Occipital lobe (tissue), 2 donors: ENCODE data around the gene DNAJC22. TPM values are rescaled to one million over a fixed set of nuclear protein-coding genes. Genes with fewer than 3 reads are reported as not detected.

Source experiments
- DNase-seq: peaks from one replicate; lab custom pipeline; 2025; lab: John Stamatoyannopoulos, UW
- total RNA-seq: library from RNA; depleted of rRNA; stranded (reverse); fragments of >200 nt; gene quantifications from one replicate; pipeline ENCODE4 v1.2.3, GENCODE V29; 2014

The DNAJC22 gene
- total RNA-seq, 1 donor from 2014 or later, result 0.78 TPM

DNA sequence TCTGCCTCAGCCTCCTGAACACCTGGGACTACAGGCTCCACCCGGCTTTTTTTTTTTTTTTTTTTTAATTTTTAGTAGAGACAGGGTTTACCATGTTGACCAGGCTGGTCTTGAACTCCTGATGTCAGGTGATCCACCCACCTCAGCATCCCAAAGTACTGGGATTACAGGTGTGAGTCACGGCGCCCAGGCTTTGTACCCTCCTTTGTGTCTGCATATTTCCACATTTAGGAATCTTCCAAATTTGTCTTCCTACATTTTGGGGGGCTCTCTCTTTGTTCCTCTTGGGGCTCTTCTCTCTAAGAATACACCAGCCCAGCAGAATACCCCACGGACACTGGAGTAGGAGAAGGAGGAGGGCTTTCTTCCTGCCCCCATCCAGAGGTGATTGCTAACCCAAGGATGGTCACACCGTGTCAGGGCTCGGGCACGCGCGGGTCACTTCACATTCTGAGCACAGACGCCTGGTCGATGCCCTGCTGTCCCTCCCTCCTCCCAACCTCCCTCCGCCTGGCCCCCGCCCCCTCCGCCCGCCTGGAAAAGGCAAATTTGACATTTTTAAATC, 2.1 kb upstream of the DNAJC22 start:
- DNase-seq, result no peak

DNA sequence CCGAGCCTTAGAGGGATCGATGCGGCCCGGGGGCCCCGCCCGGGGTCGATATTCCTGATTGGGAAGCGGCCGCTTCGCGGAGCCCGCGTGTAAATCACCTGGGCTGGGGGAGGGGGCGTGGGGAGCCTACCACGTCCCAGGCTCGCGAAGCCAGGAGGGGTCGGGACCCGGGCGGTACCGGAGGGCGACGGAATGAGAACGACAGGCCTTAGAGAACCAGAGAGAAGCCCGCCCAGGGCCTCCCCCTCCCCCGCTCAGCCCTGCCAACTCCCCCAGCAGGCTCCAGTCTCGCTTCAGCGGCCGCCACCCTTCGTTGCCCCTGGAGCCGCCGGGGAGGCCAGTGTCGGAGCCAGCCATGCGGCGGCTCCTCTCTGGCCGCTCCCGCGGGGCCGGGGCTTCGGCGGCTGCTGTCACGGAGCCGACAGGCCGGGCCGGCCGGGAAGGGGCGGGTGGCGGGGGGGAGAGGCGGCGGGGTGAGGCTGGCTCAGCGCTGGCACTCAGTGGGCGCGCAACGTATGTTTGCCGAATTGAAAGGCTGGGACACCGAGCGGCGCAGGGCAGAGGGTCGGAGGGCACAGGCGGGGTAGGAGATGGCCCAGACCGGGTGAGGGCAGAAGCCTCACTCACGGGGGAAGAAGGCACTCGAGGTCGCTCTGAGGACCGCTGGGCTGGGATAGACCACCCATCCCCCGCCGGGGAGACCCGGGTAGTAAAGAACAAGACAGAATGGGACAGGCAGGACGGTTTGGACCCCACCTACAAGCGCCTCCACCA, 1.4 kb upstream of the DNAJC22 start:
- DNase-seq, result no peak

DNA sequence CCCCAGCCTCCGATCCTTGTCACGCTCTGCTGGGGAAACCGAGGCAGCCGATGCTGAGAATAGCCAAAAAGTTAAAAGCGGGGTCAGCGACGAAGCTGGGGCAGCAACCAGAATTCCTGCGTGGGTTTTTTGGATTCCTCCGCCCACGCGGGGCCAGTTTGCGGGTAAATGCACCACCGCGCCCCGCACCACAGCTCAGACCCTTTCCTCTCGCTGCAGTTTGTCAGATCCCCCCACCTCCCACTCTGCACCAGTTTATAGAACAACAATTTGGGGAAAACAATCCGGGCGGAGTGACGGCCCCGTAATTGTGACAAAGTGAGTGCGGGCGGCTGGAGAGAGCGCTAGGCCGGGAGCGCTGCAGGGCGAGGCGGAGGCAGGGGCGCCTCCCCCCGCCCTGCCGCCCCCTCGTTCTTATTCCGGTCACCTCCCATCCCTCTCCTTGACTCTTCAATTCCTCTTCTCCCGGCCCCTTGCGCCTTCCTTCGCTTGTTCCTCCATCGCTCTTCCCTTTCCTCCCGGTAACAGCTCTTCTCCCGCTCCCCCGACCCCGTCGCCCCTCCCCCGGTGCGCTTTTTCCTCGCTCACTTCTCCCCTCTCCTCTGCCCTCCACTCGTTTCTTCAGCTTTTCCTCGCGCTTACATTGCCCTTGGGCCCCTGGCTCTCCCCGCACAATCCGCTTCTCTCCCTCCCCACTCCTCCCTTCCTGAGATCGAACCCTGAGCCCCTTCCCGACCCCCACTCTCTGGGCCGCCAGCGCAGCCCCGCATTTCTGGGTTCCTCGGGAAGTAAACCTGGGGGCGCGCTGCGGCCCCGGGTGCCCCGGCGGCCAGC, 646 bp upstream of the DNAJC22 start:
- DNase-seq, result no peak

DNA sequence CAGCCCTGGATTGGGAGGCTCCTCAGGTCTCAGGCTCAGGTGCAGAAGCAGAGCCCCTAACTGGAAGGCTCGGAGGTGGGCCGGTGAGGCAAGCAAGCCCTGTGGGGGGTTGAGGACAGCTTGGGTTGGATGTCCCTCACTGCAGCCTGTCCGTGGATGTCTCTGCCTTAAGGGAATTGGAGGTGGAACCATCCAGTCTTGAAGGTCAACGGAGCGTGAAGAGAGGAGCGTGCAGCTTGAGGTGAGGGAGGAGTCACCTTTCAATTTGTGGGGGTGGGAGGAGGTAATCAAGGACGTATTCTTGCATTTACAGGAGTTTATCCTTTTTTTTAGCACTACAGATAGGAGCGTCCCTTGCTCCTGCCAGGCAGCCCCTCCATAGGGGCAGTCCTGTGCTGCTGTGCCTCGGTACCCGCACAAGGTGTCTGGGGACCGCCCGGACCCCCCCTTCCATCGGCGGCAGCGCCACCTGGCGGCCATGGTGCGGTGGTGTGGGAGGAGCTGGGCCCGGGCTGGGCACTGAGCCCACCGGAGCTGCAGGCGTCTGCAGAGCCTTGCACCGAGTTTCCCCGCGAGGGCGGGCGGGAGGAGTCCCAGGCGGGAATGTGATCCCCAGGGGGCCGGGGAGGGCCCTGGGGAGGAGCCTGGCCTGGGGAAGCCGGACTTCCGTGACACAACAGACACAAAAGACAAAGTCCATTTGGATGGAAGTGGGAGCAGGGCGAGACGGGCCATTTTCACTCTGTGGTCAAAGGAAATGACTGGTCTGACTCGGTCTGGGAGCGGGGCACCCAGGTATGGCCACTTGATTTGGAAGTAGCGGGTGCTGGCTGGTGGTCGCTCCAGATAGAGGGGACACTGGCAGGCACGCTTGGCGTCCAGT, 864 bp downstream of the DNAJC22 start:
- DNase-seq, result peak; percentile 77

DNA sequence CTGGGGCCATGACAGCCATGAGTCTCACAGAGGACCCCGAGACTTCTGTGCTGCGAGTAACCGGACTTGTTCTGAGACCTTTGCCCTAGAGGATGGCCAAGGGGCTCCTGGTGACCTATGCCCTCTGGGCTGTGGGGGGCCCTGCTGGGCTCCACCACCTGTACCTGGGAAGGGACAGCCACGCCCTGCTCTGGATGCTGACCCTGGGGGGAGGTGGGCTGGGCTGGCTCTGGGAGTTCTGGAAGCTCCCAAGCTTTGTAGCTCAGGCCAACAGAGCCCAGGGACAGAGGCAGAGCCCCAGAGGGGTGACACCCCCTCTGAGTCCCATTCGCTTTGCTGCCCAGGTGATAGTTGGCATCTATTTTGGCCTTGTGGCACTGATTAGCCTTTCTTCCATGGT, 2.1 kb downstream of the DNAJC22 start:
- no peak for DNase-seq

DNA sequence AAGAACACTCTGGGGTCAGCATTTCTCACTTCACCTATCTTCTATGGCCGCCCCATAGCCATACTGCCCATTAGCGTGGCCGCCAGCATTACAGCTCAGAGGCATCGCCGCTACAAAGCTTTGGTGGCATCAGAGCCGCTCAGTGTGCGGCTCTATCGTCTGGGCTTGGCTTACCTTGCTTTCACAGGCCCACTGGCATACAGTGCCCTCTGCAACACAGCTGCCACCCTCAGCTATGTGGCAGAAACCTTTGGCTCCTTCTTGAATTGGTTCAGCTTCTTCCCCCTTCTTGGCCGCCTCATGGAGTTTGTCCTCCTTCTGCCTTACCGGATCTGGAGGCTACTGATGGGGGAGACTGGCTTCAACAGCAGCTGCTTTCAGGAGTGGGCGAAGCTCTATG, 2.6 kb downstream of the DNAJC22 start:
- DNase-seq, result no peak

DNA sequence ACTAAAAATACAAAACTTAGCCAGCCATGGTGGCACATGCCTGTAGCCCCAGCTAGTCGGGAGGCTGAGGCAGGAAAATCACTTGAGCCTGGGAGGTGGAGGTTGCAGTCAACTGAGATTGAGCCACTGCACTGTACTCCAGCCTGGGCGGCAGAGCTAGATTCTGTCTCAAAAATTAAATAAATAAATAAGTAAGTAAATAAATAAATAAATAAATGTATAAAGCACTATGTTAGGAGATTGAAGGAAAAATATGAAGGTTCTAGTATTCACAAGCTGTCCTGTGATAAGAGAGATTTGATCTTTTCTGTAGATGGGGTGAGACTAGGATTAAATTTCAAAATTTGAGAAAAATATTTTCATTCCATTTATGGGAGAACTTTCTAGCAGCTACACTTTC, 5.7 kb downstream of the DNAJC22 start:
- no peak for DNase-seq

DNA sequence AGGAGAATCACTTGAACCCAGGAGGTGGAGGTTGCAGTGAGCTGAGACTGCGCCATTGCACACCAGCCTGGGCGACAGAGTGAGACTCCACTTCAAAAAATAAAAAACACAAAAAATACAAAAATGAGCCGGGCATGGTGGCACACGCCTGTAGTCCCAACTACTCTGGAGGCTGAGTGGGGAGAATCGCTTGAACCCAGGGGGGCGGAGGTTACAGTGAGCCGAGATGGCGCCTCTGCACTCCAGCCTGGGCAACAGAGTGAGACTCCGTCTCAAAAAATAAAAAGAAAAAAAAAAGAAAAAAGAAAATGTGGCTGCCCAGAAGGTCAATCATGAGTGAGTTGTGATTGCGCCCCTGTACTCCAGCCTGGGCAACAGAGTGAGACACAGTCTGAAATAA, 9.2 kb downstream of the DNAJC22 start:
- DNase-seq, result no peak

DNA sequence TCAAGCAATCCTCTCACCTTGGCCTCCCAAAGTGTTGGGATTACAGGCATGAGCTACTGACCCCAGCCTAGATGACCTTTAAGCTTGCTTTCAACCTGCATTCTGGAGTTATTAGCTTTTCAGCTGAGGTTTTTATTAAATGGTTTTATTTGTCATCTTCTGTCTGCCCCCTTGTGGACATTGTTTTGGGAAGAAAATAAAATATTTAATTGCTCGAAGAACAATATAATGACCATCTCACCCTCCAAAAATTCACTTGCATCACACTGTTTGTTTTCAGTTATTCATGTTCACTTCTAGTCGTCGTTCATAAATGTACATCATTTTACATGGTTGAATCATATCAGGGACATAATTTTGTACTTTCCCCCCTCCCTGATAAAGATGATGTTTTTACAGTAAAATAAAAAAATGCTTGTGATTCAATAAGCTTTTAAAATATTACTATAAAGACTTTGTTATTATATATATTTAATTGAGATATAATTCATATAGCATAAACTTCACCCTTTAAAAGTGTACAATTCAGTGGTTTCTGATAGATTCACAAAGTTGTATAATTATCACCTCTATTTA, 10.5 kb downstream of the DNAJC22 start:
- no peak for DNase-seq

DNA sequence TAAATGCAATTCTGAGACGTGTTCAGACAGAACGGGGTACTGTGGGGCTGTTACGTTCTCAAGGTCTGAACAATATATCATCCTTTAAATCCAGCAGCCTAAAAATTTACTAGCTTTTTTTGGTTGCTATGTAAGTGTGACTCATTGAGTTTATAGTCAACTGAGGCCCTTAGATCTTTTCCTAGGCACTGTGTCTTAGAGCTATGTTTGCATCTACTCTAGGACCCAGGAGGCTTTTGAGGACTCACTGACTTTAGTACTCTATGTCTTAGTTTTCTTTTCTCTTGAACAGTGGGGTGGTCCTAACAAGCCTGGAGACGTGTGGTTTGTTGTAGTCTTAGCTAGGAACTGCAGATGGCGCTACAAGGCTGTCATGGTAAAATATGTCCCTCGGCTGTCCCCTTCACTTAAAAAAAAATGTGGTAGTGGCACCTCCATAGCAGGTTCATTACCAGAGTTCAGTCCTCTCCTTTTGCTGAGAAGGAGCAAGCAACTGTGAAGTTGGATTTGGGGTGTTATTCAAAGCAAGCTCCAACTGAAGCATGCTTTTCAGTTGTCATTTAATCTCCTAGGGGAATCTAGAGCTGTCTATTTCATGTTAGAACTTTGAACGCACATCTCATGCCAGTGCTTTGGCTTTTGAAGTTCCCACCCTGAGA, 11.9 kb downstream of the DNAJC22 start:
- DNase-seq, result peak; percentile 21

DNA sequence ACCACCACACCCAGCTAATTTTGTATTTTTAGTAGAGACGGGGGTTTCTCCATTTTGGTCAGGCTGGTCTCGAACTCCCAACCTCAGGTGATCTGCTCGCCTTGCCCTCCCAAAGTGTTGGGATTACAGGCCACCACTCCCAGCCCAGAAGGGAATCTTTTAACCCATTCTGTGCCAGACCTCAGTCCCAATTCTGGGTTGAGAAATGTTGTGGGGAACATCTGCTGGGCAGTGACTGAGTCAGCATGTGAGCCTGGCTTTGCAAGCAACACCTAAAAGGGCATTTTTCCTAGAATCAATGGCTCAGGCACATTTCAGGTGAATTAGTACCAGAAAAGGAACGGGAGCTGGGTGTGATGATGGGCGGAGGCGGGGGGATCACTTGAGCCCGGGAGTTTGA, 13.0 kb downstream of the DNAJC22 start:
- no peak for DNase-seq

DNA sequence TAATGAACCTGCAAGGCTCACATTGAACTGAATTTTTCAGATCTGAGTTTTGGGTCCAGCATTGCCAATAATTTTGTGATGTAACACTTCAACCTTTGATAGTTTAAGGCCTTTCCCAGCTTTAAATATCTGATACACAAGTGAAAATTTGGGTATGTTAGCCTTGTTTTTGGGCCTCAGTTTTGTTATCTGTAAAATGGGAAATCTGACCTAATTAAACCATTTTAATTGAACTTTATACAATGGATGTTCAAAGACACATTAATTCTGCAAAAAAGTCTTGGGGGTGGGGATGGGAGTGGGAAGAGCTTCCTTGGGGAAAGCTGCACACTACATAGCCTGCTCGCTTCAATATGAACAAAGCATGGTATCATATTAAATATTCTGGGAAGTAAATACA, 15.4 kb downstream of the DNAJC22 start:
- DNase-seq, result no peak

DNA sequence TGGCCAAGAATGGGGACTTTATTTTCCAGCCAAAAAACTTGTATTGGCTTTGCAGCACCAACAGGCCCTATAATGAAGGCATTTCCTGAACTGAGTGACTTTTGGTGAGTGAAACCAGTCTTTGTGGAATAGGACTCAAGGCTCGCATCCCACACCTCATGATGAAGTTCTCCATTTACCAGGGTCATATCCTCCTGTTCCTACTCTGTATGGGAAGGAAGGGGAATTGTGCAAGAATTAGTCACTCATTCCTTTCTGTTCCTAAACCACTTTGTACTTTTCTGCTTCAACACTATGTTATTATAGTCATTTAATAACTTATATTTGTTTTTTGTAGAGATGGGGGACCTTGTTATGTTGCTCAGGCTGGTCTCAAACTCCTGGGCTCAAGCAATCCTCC, 18.3 kb downstream of the DNAJC22 start:
- no peak for DNase-seq

DNA sequence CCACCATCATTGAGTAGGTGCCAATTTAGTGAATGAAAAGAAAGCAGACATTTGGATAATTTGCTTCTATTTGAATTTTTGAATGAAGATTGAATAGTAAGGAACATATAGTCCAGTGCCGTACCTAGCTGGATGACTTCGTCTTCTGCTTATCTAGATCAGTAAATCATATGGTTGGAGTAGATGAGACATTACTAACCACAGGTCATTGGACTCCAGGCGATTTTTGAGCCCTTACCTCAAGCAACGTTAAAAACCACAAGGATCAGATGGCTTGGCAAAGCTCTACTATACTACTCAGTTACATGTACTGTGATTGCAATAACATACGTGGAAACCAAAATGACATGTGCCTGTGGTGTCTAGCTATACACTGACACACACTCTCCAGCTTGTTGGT, 18.9 kb downstream of the DNAJC22 start:
- DNase-seq, result no peak

DNA sequence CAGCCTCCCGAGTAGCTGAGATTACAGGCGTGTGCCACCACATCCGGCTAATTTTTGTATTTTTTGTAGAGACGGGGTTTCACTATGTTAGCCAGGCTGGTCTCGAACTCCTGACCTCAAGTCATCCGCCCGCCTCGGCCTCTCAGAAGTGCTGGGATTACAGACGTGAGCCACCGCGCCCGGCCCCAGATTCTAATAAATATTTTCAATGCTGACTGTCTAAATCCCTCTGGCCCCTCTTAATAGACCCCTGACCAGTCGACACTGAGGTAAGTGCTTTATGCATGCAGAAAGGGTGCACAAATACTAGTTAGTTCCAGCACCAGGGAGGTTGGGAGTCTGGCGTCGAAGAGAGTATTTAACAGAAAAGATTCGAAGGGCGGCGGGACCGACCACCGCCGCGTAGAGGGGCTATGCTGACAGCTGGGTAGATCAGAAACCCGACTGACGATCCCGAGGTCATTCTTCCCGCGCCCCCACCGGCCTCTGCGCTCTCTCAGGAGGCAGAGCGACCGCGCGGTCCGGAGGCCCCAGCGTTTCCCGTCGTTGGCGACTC, 19.5 kb downstream of the DNAJC22 start:
- no peak for DNase-seq

DNA sequence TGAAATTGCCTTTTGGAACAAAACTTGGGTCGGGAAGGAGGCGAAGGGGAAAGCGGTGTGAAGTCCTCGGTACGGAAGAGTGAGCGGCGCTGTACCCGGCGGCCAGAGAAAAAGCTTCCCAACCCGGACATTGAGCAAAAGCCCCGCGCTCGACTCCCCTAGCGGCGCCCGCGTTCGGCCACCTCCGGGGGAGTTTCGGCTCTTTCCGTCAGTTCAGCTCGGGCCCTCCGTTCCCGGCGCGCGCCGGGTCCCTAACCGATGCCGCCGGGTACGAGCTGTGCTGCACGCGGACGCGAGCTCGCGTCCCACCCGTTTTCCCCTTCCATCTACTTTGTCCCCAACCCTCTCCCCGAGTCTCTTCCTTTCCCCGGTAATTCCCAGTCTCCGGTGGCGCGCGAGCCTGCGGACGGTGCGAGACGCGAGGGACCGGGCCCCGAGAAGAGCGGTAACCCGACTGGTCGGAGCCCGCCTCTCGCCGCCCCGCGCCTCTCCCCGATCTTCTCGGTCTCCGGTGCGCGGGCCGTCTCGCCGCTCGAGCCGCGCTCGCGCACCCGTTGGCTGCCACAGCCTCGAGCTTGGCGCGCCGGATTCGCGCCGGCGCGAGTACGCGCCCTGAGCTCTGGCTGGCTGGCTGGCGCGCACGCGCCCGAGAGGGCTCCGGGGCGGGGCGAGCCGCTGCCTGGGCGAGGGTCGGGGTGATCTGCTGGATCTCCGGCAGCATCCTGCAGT, 20.1 kb downstream of the DNAJC22 start:
- DNase-seq, result peak; percentile 85

DNA sequence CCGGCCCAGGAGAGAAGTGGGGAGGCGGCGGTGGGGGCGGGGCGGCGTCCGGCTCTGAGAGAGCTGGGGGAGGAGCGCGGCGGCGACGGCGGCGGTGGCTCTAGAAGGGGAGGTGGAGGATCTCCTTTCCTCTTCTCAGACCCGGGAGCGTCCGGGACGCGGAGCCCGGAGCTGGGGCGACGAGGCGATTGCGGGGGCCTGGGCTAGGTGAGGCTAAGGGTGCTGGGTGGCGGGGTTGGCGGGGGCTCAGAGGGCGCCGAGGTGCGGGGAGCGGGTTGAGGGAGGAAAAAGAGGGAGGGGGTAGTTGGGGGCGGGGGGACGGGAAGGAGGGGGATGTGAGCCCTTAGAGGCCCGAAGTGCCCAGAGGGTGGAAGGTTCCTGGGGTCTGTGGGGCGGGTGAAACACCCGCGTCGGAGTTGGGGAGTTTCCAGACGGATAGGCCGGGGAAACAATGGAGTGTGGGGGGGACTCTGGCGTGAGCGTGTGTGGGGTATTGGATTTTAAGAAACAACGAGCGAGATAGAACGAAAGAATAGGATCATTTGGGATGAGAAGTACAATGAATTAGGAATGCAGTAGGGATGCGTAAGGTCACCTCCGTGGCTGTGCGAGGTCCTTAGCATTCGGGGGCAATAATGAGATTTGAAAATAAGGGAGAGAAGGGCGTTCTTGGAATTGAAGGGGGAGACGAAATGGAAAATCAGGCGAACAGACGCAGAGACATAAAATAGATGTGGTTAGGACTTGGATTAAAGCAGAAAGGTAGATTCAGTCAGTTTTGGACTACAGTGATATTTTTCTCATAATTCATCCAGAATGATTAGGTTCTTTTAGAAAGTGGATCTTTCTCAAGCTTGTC, 20.9 kb downstream of the DNAJC22 start, which contains the start of gene SPATS2:
TSS of gene SPATS2 (plus strand) at position 82 of the 859 bp plus-strand sequence. CDS start 93,551 bp downstream, outside the sequence.
- no peak for DNase-seq

DNA sequence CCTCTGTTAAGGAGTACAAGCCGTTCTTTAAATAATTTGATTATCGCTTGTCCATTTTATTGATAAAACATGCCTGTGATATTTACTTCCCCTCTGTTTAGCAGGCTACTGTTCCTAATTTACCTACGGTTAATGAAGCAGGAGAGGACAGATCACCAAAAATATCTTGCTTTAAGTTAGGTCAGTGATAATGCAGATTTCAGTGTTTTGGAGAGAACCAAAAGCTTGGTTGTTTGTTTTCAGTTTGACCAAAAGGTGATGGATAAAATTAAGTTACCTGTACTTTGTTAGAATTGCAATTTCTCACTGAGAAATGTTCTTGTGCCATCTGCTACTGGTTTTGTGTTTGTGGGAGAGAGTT, 21.5 kb downstream of the DNAJC22 start:
- no peak for DNase-seq
